ENCODE data around the gene KRTAP10-8. TPM values are rescaled to one million over a fixed set of nuclear protein-coding genes. Genes with fewer than 3 reads are reported as not detected.
A peak's percentile ranks its signal among the peaks of the same experiment; 100 is the strongest.
"Not testable (repeated sequence)": the region's sequence is repeated elsewhere in the genome, so short reads cannot be mapped to it uniquely, and the experiment has no call there.

The KRTAP10-8 gene
- total RNA-seq, 6 experiments from 2014 or later: not detected

DNA sequence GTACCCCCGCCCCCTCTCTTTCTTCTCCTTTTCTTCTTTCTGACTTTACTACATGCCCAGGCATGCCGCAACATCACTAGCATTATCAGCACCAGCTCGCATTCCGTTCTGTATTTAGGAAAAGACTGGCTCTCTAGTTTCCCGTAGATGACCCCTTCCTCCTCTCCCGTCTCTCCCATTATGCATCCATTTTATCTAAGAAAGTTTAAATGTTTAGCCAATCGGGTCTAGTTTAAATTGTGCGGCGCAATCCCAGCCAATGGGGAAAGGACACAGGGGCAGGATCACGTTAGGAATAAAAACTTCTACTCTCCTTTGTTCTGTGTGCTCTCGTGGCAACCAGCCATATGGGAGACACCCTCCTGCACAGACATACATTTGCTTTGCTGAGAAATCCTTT, 13.8 kb upstream of the KRTAP10-8 start:
- Histone ChIP-seq H3K27ac (no peak overlapping the region), H3K4me1 (peaks cover 0 to 5% (median 0%) of the 10 kb centered on the region in 4 donors), H3K9me3 (no peaks in the 10 kb centered on the region), H3K4me3 (no peak overlapping the region), H3K27me3 (no peaks in the 10 kb centered on the region), H3K36me3 (no peaks in the 10 kb centered on the region)
- 77% methylated on average over 11 of the region's 11 CpGs for WGBS (ENCODE audit: insufficient coverage, low coverage, low lambda C conversion rate, missing lambda C conversion rate)
- ATAC-seq: no peak
- intact Hi-C loops (cut with DNase I): no loop called here
- no peak for DNase-seq
- TF ChIP-seq, protein P1, sequence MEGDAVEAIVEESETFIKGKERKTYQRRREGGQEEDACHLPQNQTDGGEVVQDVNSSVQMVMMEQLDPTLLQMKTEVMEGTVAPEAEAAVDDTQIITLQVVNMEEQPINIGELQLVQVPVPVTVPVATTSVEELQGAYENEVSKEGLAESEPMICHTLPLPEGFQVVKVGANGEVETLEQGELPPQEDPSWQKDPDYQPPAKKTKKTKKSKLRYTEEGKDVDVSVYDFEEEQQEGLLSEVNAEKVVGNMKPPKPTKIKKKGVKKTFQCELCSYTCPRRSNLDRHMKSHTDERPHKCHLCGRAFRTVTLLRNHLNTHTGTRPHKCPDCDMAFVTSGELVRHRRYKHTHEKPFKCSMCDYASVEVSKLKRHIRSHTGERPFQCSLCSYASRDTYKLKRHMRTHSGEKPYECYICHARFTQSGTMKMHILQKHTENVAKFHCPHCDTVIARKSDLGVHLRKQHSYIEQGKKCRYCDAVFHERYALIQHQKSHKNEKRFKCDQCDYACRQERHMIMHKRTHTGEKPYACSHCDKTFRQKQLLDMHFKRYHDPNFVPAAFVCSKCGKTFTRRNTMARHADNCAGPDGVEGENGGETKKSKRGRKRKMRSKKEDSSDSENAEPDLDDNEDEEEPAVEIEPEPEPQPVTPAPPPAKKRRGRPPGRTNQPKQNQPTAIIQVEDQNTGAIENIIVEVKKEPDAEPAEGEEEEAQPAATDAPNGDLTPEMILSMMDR (IDR thresholded peaks at IDR 0.05): no peak
- TF ChIP-seq POLR2A (IDR thresholded peaks at IDR 0.05): no peak

DNA sequence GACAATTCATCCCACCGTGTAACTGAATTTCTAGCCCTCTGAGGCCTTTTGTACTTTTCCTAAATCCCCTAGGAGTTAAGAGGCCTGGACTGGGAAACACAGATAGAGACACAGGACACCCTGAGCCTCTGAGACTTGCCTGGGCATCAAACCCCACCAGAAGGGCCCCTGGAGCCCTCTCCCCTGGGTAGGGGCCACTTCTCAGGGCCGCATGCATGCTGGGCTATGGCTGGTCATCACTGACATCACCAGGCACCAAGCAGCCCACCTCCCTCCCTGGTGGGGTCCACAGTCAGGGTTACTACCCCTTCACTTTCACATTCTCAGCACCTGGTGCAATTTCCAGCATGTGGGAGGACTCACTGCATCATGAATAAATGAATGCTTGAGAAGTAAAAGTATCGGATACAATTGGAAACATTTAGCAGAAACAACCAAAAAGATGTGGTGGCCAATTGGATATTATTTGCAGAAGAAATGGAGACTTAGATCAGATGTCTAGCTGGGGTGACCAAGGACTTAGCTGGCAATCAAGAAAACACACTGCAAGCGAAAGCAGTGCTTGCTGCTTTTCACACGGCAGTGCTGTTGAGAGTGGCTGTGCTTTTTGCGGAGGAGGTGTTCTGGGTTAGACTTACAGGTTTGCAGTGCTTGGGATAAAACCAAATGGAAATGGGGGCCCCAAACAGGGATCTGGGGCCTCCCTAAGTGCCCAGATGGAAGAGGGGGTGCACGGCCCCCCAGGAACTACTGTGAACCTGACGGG, 12.4 kb upstream of the KRTAP10-8 start:
- WGBS (ENCODE audit: insufficient coverage, low coverage, low lambda C conversion rate, missing lambda C conversion rate): 86% methylated on average over 6 of the region's 8 CpGs
- ATAC-seq: no peak
- intact Hi-C loops (cut with DNase I): no loop called here

DNA sequence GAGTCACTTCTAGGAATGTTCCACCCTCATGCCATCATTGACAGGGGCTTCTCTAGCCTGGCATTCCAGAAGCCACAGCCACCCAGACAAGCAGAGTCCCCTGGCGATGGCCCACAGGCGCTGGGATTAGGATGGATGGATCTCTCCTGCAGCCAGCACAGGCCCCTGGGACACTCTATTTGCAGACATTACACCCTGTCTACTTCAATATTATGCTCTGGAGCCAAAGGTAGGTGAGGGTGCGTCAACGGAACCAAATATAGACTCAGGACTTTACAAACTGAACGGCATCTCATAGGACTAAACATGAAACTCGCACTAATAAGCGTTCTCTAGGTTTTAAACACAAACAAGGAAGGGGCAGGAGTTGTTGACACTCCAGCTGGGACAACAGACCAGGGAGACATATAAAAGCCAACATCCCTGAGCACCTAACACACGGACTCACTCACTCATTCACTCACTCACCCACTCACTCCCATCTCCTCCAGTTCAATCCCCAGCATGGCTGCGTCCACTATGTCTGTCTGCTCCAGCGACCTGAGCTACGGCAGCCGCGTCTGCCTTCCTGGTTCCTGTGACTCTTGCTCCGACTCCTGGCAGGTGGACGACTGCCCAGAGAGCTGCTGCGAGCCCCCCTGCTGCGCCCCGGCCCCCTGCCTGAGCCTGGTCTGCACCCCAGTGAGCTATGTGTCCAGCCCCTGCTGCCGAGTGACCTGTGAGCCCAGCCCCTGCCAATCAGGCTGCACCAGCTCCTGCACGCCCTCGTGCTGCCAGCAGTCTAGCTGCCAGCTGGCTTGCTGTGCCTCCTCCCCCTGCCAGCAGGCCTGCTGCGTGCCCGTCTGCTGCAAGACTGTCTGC, 11.5 kb upstream of the KRTAP10-8 start, which contains the start of gene KRTAP10-7:
Gene KRTAP10-7 (plus strand): TSS at position 480 of the 861 bp plus-strand sequence. CDS start 25 bp downstream, at position 505.
- H3K27ac ChIP-seq; H3K36me3 ChIP-seq; H3K27me3 ChIP-seq; intact Hi-C loops (cut with DNase I); H3K4me1 ChIP-seq; DNase-seq; H3K9me3 ChIP-seq; H3K4me3 ChIP-seq: not testable (repeated sequence)
- ATAC-seq: peak in 1 of 4 donors; percentile 10
- 52% methylated on average over 9 of the region's 23 CpGs for WGBS (ENCODE audit: insufficient coverage, low coverage, low lambda C conversion rate, missing lambda C conversion rate)

More for the DNA sequence above, 12.4 kb upstream of the KRTAP10-8 start:
- Histone ChIP-seq H3K4me3 (no peak overlapping the region), H3K36me3 (no peaks in the 10 kb centered on the region), H3K27me3 (no peaks in the 10 kb centered on the region), H3K9me3 (no peaks in the 10 kb centered on the region), H3K4me1 (no peaks in the 10 kb centered on the region), H3K27ac (no peak overlapping the region)
- DNase-seq: no peak
- TF ChIP-seq POLR2A (IDR thresholded peaks at IDR 0.05): no peak
- TF ChIP-seq, protein P1 (IDR thresholded peaks at IDR 0.05): no peak

DNA sequence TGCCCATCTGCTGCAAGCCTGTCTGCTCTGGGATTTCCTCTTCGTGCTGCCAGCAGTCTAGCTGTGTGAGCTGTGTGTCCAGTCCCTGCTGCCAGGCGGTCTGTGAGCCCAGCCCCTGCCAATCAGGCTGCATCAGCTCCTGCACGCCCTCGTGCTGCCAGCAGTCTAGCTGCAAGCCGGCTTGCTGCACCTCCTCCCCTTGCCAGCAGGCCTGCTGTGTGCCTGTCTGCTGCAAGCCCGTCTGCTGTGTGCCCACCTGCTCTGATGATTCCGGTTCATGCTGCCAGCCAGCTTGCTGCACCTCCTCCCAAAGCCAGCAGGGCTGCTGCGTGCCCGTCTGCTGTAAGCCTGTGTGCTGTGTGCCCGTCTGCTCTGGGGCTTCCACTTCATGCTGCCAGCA, 10.8 kb upstream of the KRTAP10-8 start:
- H3K36me3 ChIP-seq; H3K27me3 ChIP-seq; H3K4me3 ChIP-seq; H3K9me3 ChIP-seq; DNase-seq; intact Hi-C loops (cut with DNase I); H3K4me1 ChIP-seq; H3K27ac ChIP-seq: not testable (repeated sequence)
- WGBS (ENCODE audit: insufficient coverage, low coverage, low lambda C conversion rate, missing lambda C conversion rate): no CpG with 5 or more reads among the region's 10 CpGs
- ATAC-seq: peak in 1 of 4 donors; percentile 11

DNA sequence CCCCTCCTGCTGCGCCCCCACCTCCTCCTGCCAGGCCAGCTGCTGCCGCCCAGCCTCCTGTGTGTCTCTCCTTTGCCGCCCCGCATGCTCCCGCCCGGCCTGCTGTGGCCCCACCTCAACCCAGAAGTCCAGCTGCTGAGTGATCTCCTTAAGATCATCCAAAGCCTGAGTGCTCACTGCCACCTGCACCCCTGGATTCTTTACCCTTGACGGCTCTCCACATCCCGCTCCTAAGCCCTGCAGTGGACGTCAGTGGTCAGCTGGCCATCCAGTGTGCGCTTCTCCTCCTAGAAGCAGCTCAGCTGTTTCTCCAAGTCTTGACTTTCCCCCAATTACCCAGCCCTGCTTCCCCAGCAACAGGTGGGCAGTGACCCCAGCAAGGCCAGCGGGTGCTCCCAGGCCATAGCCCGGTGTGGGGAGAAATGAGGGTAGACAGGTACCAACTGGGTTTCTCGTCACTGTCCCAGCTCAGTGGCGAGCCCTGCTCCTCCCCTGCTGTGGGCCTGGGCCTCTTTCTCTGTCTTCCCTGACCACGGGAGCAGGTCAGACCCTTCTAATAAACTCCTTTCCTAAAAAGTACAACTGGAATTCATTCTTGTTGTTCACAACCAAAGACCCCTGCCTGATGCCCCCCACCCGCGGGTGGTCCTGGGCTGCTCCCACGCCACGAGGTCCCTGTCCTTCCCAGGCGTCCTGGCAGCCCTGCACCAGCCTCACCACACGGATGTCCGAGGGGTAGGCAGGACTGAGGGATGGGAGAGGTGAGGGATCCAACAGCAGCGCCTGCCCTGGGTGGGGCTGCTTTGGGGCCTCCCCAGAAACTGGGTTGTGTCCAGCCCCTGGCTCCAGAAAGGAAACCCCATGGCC, 10.1 kb upstream of the KRTAP10-8 start:
- H3K4me1 ChIP-seq: no peaks in the 10 kb centered on the region
- DNase-seq (no peak), ATAC-seq (peak in 1 of 4 donors; percentile 34)
- no peaks in the 10 kb centered on the region for H3K9me3 ChIP-seq
- no peaks in the 10 kb centered on the region for H3K27me3 ChIP-seq
- intact Hi-C loops (cut with DNase I): no loop called here
- TF ChIP-seq, protein P1 (IDR thresholded peaks at IDR 0.05): no peak
- no peak for TF ChIP-seq POLR2A (IDR thresholded peaks at IDR 0.05)
- H3K27ac ChIP-seq: no peak overlapping the region
- H3K36me3 ChIP-seq: no peaks in the 10 kb centered on the region
- H3K4me3 ChIP-seq: no peak overlapping the region
- WGBS (ENCODE audit: insufficient coverage, low coverage, low lambda C conversion rate, missing lambda C conversion rate): 83% methylated on average over 13 of the region's 23 CpGs
